Activated CD4-positive, alpha-beta T cell treated with anti-CD3 and anti-CD28 coated beads for 1 hour (primary cell): ENCODE data around the gene GUK1.

ENCODE experiments used
- DNase-seq: peaks from one replicate; pipeline ENCODE4 v3.0.0-alpha.2; 2020

The GUK1 gene

GRCh38 chr1:228134591-228134990, 5.5 kb upstream of the GUK1 start:
- no peak for DNase-seq

- DNase-seq = no peak
Observed at GRCh38 chr1:228136901-228137300, 3.2 kb upstream of the GUK1 start.

- DNase-seq = no peak
Observed at GRCh38 chr1:228139406-228139930, 611 bp upstream of the GUK1 start.

- no peak for DNase-seq
Observed at GRCh38 chr1:228140724-228141225, 696 bp downstream of the GUK1 start.

GRCh38 chr1:228141226-228142044, 1.4 kb downstream of the GUK1 start:
- DNase-seq = no peak

GRCh38 chr1:228142155-228142691, 2.1 kb downstream of the GUK1 start:
- DNase-seq = no peak

- no peak for DNase-seq
Observed at GRCh38 chr1:228142701-228143136, 2.6 kb downstream of the GUK1 start.

- DNase-seq = no peak
Observed at GRCh38 chr1:228143480-228144192, 3.6 kb downstream of the GUK1 start.

GRCh38 chr1:228144193-228144992, 4.3 kb downstream of the GUK1 start:
- no peak for DNase-seq

- no peak for DNase-seq
Observed at GRCh38 chr1:228144993-228145343, 4.9 kb downstream of the GUK1 start.

GRCh38 chr1:228145463-228146416, 5.7 kb downstream of the GUK1 start:
- no peak for DNase-seq

GRCh38 chr1:228146417-228147150, 6.5 kb downstream of the GUK1 start:
- no peak for DNase-seq

- DNase-seq = no peak
Observed at GRCh38 chr1:228147151-228147693, 7.1 kb downstream of the GUK1 start.

- no peak for DNase-seq
Observed at GRCh38 chr1:228147768-228148167, 7.7 kb downstream of the GUK1 start.

GRCh38 chr1:228148196-228148861, 8.2 kb downstream of the GUK1 start:
- no peak for DNase-seq

- DNase-seq = no peak
Observed at GRCh38 chr1:228148935-228149405, 8.9 kb downstream of the GUK1 start.

GRCh38 chr1:228149406-228150119, 9.5 kb downstream of the GUK1 start, which contains the start of gene GJC2:
Gene GJC2 (plus strand): TSS chr1:228149930. CDS start chr1:228157759, 7,829 bp downstream.
- no peak for DNase-seq

- DNase-seq = no peak
Observed at GRCh38 chr1:228150120-228150460, 10.0 kb downstream of the GUK1 start.
